ENCODE results near the gene SPSB2. TPM values are rescaled to one million over a fixed set of nuclear protein-coding genes. Genes with fewer than 3 reads are reported as not detected.

The SPSB2 gene
- total RNA-seq, 1 experiment from 2014 or later: 11.6 TPM

DNA sequence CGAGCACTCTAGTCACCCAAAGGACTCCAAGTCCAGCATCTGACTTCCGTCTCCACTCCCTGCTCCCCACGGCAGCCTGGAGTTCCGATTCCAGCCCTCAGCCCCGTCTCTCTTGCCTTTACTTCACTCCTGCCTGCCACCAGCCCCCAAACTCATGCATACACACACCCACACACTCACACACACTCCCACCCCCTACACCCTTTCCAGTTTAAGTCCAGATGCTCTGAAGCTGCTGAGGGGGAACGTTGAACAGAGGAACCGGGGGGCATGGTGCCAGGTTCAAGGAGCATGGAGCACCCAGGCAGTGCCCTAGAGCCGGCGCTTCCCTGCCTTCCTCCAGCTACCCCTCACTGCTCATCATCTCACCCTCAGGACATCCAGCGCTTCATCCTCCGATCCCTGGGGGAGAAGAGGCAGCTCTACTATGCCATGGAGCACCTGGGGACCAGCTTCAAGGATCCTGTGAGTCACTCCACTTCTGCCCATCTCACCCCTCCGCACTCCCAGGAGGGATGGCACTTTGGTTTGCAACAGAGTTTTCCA, 41.6 kb downstream of the SPSB2 start:
- no peak overlapping the region for H3K27ac ChIP-seq (ENCODE audit: low read length)
- H3K9me3 ChIP-seq (ENCODE audit: control insufficient read depth, insufficient read depth, low read depth, low read length): no peaks in the 10 kb centered on the region
- in situ Hi-C loops (cut with HindIII; ENCODE audit: low pct_unique_long_range_greater_than_20kb, low sequenced_read_pairs): no loop called here
- POLR2A ChIA-PET: no interaction called here
- H3K4me3 ChIP-seq (ENCODE audit: low read depth in 2 of 2, low read length in 2 of 2): no peak overlapping the region
- no peaks in the 10 kb centered on the region for H3K36me3 ChIP-seq (ENCODE audit: control insufficient read depth, insufficient read depth, low read length)
- no peak for TF ChIP-seq CTCF (IDR thresholded peaks at IDR 0.05)
- TF ChIP-seq SIN3A (IDR thresholded peaks at IDR 0.05; ENCODE audit: borderline replicate concordance, insufficient read depth, low read depth, low read length): no peak
- no peak for TF ChIP-seq REST (IDR thresholded peaks at IDR 0.05; ENCODE audit: insufficient read depth in 1 of 2, low read depth in 2 of 2, low read length in 1 of 2)
- BruUV-seq (replicated peaks): no TSS peak
- ATAC-seq (no peak), DNase-seq (ENCODE audit: low read depth, low spot score) (no peak)
- H3K27me3 ChIP-seq (ENCODE audit: control insufficient read depth, insufficient read depth, low read length): no peaks in the 10 kb centered on the region
- intact Hi-C loops (cut with micrococcal nuclease; ENCODE audit: unreplicated experiment): no loop called here
- CTCF ChIA-PET: no interaction called here
- peaks cover 4% of the 10 kb centered on the region; the same call in 1 of the 2 replicates for H3K4me1 ChIP-seq (ENCODE audit: control insufficient read depth, insufficient read depth, low read length)

DNA sequence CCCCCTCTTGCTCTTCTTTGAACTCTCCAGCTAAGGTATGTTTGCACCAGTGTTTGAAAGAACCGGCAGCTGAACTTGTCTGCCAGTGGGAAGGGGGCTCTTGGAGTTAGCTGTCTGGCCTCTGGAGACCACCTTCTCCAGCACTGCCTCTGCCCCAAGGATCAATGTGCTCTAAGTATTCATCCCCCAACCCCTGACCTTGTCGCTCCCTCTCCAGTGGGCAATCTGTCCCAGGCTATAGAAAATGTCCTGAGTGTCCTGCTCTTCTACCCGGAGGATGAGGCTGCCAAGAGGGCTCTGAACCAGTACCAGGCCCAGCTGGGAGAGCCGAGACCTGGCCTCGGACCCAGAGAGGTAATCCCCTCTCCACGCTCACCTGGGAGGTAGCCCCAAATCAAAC, 42.1 kb downstream of the SPSB2 start:
- ChIA-PET CTCF (no interaction called here), POLR2A (no interaction called here)

More for the DNA sequence above, 42.1 kb downstream of the SPSB2 start:
- H3K27me3 ChIP-seq (ENCODE audit: control insufficient read depth, insufficient read depth, low read length): no peaks in the 10 kb centered on the region
- peaks cover 4% of the 10 kb centered on the region; the same call in 1 of the 2 replicates for H3K4me1 ChIP-seq (ENCODE audit: control insufficient read depth, insufficient read depth, low read length)
- H3K4me3 ChIP-seq (ENCODE audit: low read depth in 2 of 2, low read length in 2 of 2): no peak overlapping the region
- ATAC-seq (no peak), DNase-seq (ENCODE audit: low read depth, low spot score) (no peak)
- H3K9me3 ChIP-seq (ENCODE audit: control insufficient read depth, insufficient read depth, low read depth, low read length): no peaks in the 10 kb centered on the region
- no TSS peak for BruUV-seq (replicated peaks)
- TF ChIP-seq POLR2AphosphoS5 (IDR thresholded peaks at IDR 0.05; ENCODE audit: low read depth, low read length): no peak
- no peak for TF ChIP-seq CTCF (IDR thresholded peaks at IDR 0.05)
- no peak for TF ChIP-seq TCF7L2 (IDR thresholded peaks at IDR 0.05; ENCODE audit: low read depth, low read length)
- TF ChIP-seq REST (IDR thresholded peaks at IDR 0.05; ENCODE audit: insufficient read depth in 1 of 2, low read depth in 2 of 2, low read length in 1 of 2): no peak
- TF ChIP-seq SIN3A (IDR thresholded peaks at IDR 0.05; ENCODE audit: borderline replicate concordance, insufficient read depth, low read depth, low read length): no peak
- intact Hi-C loops (cut with micrococcal nuclease; ENCODE audit: unreplicated experiment): no loop called here
- in situ Hi-C loops (cut with HindIII; ENCODE audit: low pct_unique_long_range_greater_than_20kb, low sequenced_read_pairs): no loop called here
- H3K36me3 ChIP-seq (ENCODE audit: control insufficient read depth, insufficient read depth, low read length): no peaks in the 10 kb centered on the region
- no peak overlapping the region for H3K27ac ChIP-seq (ENCODE audit: low read length)

Data from Panc1 (cell line).